Caco-2 (cell line): ENCODE data around the gene COL9A3. TPM values are rescaled to one million over a fixed set of nuclear protein-coding genes. Genes with fewer than 3 reads are reported as not detected.

Experiments
- BruUV-seq: library from RNA; stranded (reverse); fragments of 400-500 nt; replicated peaks from 2 replicates; lab custom pipeline; 2021; lab: Mats Ljungman, UMichigan
- CTCF ChIA-PET: fragments of 300-600 bp; sonication (Branson Sonifier 250); formaldehyde crosslinking; loops from one replicate; lab custom pipeline; 2022; ENCODE audit warnings: antibody characterized with exemption; lab: Charles Lee
- POLR2A ChIA-PET: fragments of 300-600 bp; sonication (Branson Sonifier 250); formaldehyde crosslinking; loops from one replicate; lab custom pipeline; 2022; ENCODE audit warnings: antibody characterized with exemption; lab: Charles Lee
- DNase-seq, 2 experiments: peaks; one replicate each; pipeline versions ENCODE4 v3.0.0 to v3.0.0-alpha.2; 2020 to 2022
- H3K27me3 ChIP-seq: replicated peaks from 2 replicates; pipeline ENCODE4 v1.6.0; 2011; ENCODE audit warnings: low read length; ENCODE audit not compliant: control insufficient read depth, insufficient read depth
- H3K36me3 ChIP-seq: 2 replicates; pipeline ENCODE4 v1.5.1; 2011; ENCODE audit warnings: low read length; ENCODE audit not compliant: control insufficient read depth, insufficient read depth
- H3K4me1 ChIP-seq: fragments of 250-450 bp; sonication (Bioruptor Pico); 2 replicates; pipeline ENCODE4 v1.5.1; 2020; ENCODE audit warnings: mild to moderate bottlenecking
- H3K4me3 ChIP-seq: 2 replicates; pipeline ENCODE4 v1.5.1; 2011; ENCODE audit warnings: low read depth, mild to moderate bottlenecking, control low read depth, low read length
- H3K9me3 ChIP-seq: fragments of 250-450 bp; sonication (Bioruptor Pico); 2 replicates; pipeline ENCODE4 v1.5.1; 2020; ENCODE audit warnings: mild to moderate bottlenecking, moderate library complexity
- H3K27ac Mint-ChIP-seq: one replicate; pipeline ENCODE4 v1.8.0; 2022; ENCODE audit warnings: mixed read lengths; ENCODE audit not compliant: unreplicated experiment
- H3K27me3 Mint-ChIP-seq: one replicate; pipeline ENCODE4 v1.8.0; 2022; ENCODE audit warnings: mixed read lengths; ENCODE audit not compliant: insufficient read depth, unreplicated experiment
- H3K36me3 Mint-ChIP-seq: one replicate; pipeline ENCODE4 v1.8.0; 2022; ENCODE audit warnings: mild to moderate bottlenecking, mixed read lengths; ENCODE audit not compliant: insufficient read depth, unreplicated experiment
- H3K4me1 Mint-ChIP-seq: one replicate; pipeline ENCODE4 v1.8.0; 2022; ENCODE audit warnings: low read depth, mixed read lengths; ENCODE audit not compliant: unreplicated experiment
- H3K4me3 Mint-ChIP-seq: one replicate; pipeline ENCODE4 v1.8.0; 2022; ENCODE audit warnings: mild to moderate bottlenecking, moderate library complexity, mixed read lengths; ENCODE audit not compliant: unreplicated experiment
- H3K9me3 Mint-ChIP-seq: one replicate; pipeline ENCODE4 v1.8.0; 2022; ENCODE audit warnings: mixed read lengths; ENCODE audit not compliant: unreplicated experiment
- intact Hi-C: fragments of 100-400 bp; cut with micrococcal nuclease; formaldehyde crosslinking; loops from one replicate; pipeline ENCODE4 v1.10.0; 2022; ENCODE audit not compliant: unreplicated experiment
- total RNA-seq: library from RNA; stranded (reverse); gene quantifications from 2 replicates; pipeline ENCODE4 v1.2.3, GENCODE V29; 2022
- TF ChIP-seq, protein P1 (sequence below), 2 experiments: fragments of 200-600 bp in 1 of 2; IDR thresholded peaks; 1 replicate in 1 of 2; 2 replicates in 1 of 2; pipeline versions ENCODE4 v1.5.1 to v1.8.0; 2011 to 2022; ENCODE audit warnings: antibody characterized with exemption in 1 of 2, control low read depth in 1 of 2, inconsistent platforms in 1 of 2, low read depth in 1 of 2, low read length in 1 of 2, mild to moderate bottlenecking in 1 of 2, moderate library complexity in 1 of 2; ENCODE audit not compliant: insufficient read depth in 1 of 2, severe bottlenecking in 1 of 2, unreplicated experiment in 1 of 2

The COL9A3 gene
- total RNA-seq, 1 experiment from 2014 or later: 6.4 TPM

DNA sequence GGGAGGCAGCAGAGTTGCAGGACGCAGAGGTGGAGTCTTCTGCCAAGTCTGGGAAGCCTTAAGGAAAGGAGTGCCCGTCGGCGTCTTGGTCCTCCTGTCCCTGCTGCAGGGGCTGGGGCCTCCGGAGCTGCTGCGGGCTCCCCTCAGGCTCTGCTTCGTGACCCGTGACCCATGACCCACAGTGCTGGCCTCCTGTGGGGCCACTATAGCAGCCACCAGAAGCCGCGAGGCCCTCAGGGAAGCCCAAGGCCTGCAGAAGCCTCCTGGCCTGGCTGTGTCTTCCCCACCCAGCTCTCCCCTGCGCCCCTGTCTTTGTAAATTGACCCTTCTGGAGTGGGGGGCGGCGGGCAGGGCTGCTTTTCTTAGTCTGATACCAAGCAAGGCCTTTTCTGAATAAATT lies 3.3 kb upstream of the COL9A3 start:
- Mint-ChIP-seq H3K4me1 (peaks cover 11% of the 10 kb centered on the region), H3K36me3 (peaks cover 44% of the 10 kb centered on the region), H3K4me3 (no peak overlapping the region), H3K9me3 (no peaks in the 10 kb centered on the region), H3K27ac (no peak overlapping the region), H3K27me3 (no peaks in the 10 kb centered on the region)
- TF ChIP-seq, protein P1, sequence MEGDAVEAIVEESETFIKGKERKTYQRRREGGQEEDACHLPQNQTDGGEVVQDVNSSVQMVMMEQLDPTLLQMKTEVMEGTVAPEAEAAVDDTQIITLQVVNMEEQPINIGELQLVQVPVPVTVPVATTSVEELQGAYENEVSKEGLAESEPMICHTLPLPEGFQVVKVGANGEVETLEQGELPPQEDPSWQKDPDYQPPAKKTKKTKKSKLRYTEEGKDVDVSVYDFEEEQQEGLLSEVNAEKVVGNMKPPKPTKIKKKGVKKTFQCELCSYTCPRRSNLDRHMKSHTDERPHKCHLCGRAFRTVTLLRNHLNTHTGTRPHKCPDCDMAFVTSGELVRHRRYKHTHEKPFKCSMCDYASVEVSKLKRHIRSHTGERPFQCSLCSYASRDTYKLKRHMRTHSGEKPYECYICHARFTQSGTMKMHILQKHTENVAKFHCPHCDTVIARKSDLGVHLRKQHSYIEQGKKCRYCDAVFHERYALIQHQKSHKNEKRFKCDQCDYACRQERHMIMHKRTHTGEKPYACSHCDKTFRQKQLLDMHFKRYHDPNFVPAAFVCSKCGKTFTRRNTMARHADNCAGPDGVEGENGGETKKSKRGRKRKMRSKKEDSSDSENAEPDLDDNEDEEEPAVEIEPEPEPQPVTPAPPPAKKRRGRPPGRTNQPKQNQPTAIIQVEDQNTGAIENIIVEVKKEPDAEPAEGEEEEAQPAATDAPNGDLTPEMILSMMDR (IDR thresholded peaks at IDR 0.05; ENCODE audit: insufficient read depth in 1 of 2, low read depth in 1 of 2, low read length in 1 of 2, severe bottlenecking in 1 of 2, unreplicated experiment in 1 of 2): no peak
- Histone ChIP-seq H3K4me3 (no peak overlapping the region), H3K9me3 (no peaks in the 10 kb centered on the region), H3K4me1 (peaks cover 23% of the 10 kb centered on the region), H3K27me3 (no peaks in the 10 kb centered on the region), H3K36me3 (peaks cover 18% of the 10 kb centered on the region)
- ChIA-PET CTCF (no interaction called here), POLR2A (no interaction called here)
- DNase-seq: no peak
- intact Hi-C loops: no loop called here
- no TSS peak for BruUV-seq

DNA sequence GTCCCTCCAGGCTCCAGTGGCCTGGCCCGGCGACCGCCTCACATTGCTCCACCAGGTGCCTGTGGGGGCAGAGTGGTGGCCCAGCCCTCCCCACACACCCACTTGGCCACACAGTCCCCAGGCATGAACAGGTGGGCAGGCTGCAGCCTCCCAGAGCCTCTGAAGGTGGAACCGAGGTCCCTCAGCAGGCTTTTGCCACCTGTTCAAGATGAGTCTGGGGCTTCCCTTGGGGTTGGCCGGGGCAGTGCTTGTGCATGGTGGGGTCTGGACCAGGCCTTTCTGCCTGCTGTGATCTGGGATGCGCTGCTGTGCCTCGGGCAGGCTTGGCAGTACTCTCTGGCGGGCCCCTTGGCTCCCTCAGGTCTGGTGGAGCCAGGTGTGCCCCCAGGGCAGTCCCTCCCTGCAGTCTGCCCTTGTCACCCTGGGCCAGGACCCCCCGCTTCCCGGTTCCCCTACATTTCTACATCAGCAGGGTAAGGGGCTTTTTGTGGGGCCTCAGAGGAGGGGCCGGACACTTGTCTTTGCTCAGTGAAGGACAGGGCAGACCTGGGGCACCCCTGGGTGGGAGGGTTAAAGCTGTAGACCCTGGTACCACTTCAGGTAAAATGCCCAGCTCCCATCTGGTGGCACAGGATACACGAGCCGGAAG lies 2.7 kb upstream of the COL9A3 start:
- Mint-ChIP-seq H3K4me1 (peaks cover 11% of the 10 kb centered on the region), H3K4me3 (peak overlapping the region; percentile 16), H3K27ac (peak overlapping the region; percentile 33), H3K36me3 (peaks cover 38% of the 10 kb centered on the region), H3K27me3 (no peaks in the 10 kb centered on the region), H3K9me3 (no peaks in the 10 kb centered on the region)
- CTCF ChIA-PET: no interaction called here
- no TSS peak for BruUV-seq
- Histone ChIP-seq H3K9me3 (no peaks in the 10 kb centered on the region), H3K36me3 (peaks cover 17% of the 10 kb centered on the region), H3K27me3 (no peaks in the 10 kb centered on the region), H3K4me1 (peaks cover 23% of the 10 kb centered on the region), H3K4me3 (no peak overlapping the region)
- intact Hi-C loops: no loop called here
- no peak for DNase-seq
- POLR2A ChIA-PET: no interaction called here
- TF ChIP-seq, protein P1 (IDR thresholded peaks at IDR 0.05; ENCODE audit: insufficient read depth in 1 of 2, low read depth in 1 of 2, low read length in 1 of 2, severe bottlenecking in 1 of 2, unreplicated experiment in 1 of 2): no peak

DNA sequence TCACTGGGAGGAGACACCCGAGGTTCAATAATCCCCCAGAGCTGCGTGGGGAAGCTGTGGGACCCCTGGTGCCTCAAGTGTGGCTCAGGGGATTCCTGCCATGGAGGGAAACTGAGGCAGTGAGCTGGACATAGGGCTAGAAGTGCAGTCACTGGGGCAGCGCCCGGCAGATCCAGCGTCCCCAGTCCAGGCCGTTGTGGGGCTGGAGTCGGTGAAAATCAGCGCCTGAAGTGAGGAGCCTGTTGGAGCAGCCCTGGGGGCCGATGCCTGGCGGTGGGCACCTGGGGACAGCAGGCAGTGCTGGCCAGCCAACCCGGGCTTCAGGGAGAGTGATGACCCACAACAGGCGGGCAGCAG lies 2.2 kb upstream of the COL9A3 start:
- intact Hi-C loops: no loop called here
- H3K36me3 Mint-ChIP-seq: peaks cover 33% of the 10 kb centered on the region
- POLR2A ChIA-PET: no interaction called here
- peaks cover 11% of the 10 kb centered on the region for H3K4me1 Mint-ChIP-seq
- no peaks in the 10 kb centered on the region for H3K27me3 Mint-ChIP-seq
- no peaks in the 10 kb centered on the region for H3K9me3 ChIP-seq
- CTCF ChIA-PET: interaction anchor here (1.0 kb wide), 1 partner anchor 21 kb away, joined by 6 read pairs; no protein-coding TSS in a partner anchor
- no TSS peak for BruUV-seq
- H3K4me3 Mint-ChIP-seq: peak overlapping the region; percentile 52
- H3K4me1 ChIP-seq: peaks cover 23% of the 10 kb centered on the region
- TF ChIP-seq, protein P1 (IDR thresholded peaks at IDR 0.05; ENCODE audit: insufficient read depth in 1 of 2, low read depth in 1 of 2, low read length in 1 of 2, severe bottlenecking in 1 of 2, unreplicated experiment in 1 of 2): no peak
- peaks cover 13% of the 10 kb centered on the region for H3K36me3 ChIP-seq
- H3K4me3 ChIP-seq: no peak overlapping the region
- no peaks in the 10 kb centered on the region for H3K27me3 ChIP-seq
- DNase-seq: no peak
- peak overlapping the region; percentile 33 for H3K27ac Mint-ChIP-seq
- H3K9me3 Mint-ChIP-seq: no peaks in the 10 kb centered on the region
